Dedifferentiated amniotic fluid mesenchymal stem cell (primary cell): ENCODE measurements around the gene PRKRA.
"Not testable (repeated sequence)": the region's sequence is repeated elsewhere in the genome, so short reads cannot be mapped to it uniquely, and the experiment has no call there.

ENCODE experiments used
- DNase-seq: peaks from one replicate; pipeline ENCODE4 v3.0.0-alpha.2; 2016; ENCODE audit errors: extremely low spot score

The PRKRA gene

DNA sequence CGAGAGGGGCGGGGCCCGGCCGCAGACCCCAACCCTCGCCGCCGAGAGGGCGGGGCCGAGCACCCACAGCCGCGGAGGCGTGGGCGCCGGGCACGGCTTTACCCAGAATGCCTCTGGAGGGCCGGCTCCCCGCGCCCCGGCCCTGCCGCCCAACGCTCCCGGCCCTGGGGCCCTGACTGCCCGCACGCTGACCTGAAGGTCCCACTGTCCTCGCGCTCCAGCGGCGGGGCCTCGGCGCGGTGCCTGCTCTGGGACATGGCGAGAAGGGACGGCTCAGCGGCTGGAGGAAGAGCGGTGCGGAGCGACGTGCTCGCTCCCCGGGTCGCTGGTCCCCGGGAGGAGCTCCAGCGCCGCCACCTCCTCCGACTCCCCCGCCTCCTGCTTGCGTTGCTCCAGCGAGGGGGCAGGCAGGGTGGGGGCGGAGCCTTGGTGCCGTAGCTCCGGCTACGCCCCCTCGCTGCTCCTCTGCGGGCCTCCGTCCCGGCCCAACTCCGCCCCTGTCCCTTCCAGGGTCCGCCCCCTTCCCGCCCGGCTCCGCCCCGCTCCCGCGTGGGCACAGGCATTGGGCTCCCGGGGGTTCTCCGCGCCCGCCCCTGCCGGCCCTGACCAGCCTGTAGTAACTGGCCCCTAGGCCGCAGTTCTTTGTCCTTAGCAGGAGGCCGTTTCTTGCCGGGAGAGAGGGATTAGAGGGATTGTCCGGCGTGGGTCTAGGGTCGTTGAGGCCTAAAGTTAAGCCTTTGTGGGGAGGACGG, at the start of gene PRKRA, which contains the start of gene PJVK:
Gene PRKRA, minus strand, starts transcription at position 402 of the 752 bp plus-strand sequence. Its CDS starts 145 bp downstream, at position 257.
Gene PJVK, plus strand, starts transcription at position 605 of the 752 bp plus-strand sequence. CDS start 2,032 bp downstream, outside the sequence.
- DNase-seq: peak; percentile 96

DNA sequence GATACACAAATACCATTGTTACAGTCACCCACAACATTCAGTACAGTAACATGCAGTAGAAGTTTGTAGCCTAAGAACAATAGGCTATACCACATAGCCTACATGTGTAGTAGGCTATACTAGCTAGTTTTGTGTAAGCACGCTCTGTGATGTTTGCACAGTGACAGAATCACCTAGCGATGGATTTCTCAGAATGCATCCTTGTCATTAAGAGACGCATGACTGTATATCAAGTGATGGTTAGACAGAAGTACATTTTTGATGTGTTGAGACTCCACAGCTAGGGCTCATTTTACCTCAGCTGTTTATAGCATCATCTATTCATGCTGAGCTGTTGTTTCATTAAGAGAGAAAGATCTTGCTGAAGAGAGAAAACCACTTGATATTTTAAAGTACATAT, 48.7 kb upstream of the PRKRA start:
- DNase-seq: no peak

DNA sequence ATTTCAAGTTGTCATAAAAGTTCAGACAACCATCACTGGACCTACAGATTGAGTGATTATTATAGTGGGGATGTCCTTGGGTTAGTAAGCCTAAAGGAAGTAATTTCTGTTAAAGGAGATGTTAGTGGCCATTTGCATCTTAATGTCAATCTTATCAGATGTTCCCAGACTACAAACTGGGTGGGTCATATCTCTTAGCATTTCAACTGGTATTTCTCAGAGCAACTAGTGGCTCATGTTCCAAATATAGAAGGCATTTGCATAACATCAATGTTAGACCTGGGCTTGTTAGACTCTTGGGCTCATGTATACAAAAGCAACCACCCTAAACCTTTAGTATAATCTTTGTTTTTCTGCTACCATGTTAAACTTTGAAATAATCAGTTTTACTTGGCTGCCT, 47.2 kb upstream of the PRKRA start:
- no peak for DNase-seq

DNA sequence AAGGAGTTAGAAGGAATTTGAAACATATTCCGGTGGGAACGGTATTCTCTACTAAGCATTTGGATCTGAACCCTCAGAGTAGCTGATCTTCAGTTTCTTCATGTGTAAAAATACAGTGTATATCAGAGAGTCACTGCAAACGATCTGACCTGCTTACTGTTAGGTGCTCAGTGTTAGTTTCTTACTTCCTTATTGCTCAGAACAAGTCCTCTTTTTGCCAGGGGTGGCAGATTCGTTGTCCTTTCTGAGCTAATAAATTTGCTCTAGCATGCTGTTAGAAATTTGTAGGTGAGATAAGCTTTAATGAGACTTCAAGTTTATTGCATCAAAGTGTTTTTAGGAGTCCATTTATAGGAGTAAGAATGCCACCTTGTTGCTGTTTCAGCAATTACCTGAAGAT, 45.1 kb upstream of the PRKRA start:
- no peak for DNase-seq

DNA sequence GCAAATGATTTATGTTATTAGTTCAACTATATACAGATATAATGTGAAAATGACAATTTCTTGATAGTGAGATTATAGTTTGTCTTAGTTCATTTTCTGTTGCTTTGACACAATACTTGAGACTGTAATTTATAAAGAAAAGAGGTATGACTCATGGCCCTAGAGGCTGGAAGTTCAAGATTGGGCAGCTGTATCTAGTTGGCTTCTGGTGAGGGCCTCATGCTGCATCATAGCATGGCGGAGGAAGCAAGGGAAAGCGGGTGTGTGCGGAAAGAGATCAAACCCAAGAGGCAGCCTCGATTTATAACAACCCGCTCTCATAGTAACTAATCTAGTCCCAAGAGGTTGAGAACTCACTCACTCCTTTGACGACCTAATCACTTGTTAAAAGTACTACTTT, 40.6 kb upstream of the PRKRA start:
- no peak for DNase-seq

DNA sequence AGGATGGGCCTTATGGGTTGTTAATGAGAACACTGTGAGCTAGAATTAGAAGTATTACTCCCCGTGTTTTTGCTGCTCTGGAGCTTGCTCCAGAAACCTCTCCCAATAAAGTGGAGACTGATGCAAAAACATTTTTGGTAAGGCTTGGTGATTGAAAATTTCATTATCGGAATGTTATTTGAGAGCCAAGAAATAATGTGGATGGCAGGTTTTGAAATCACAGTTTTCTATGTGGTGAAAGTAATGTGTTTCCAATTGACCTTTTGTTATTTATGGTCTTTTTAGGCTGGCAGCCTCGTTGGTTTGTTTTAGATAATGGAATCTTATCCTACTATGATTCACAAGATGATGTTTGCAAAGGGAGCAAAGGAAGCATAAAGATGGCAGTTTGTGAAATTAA, 34.4 kb upstream of the PRKRA start:
- DNase-seq: no peak

DNA sequence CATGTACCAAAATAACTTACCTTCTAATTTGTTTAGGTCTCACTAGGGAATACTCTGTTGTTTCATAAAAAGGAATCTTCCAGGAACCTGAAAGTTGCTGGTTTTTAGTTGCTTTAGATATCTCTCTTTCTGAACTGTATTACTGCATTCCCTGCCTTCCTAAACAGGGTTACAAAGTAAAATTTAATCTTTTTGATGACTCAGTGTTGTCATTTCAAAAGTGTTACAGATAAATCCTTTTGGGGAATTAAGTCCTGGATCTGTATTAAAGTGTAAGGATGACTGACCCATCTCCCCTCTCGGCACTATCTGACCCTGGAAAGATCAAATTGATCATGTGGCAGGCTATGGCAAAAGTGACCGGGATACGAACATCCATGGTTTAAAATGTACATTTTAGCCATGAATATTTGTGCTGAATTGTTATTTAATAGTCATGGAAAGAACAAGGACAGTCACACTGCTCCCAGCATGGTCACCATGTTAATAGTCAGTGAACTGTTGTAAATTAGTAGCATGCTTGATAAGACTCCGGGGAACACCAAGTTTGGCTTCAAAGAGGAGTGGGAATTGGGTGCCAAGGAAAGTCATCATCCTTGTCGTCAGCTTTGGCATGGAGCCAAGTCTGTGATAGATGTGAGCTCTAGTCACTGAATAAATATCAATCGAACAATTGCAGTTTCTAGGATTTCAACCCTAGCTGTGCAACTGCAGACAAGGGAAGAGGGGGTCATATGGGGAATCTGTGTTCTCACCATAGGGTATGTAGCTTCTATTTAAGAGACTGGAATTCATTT, 33.5 kb upstream of the PRKRA start:
- DNase-seq: no peak

DNA sequence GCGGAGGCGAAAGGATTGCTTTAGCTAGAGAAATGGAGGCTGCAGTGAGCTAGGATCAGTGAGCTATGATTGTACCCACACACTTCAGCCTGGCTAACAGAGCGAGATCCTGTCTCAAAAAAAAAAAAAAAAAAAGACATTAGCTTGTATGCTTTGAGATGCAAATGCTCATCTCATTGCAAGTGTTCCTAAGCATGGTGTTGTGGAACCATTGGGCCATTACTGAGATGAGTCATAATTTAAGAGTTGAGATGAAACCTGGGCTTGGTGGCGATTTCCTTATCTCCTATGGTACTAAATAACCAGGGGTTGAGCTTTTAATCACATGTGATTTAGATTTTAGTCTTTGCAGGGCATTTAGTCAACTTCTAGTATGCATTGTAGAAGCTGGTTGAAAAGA, 31.5 kb upstream of the PRKRA start:
- DNase-seq: no peak

DNA sequence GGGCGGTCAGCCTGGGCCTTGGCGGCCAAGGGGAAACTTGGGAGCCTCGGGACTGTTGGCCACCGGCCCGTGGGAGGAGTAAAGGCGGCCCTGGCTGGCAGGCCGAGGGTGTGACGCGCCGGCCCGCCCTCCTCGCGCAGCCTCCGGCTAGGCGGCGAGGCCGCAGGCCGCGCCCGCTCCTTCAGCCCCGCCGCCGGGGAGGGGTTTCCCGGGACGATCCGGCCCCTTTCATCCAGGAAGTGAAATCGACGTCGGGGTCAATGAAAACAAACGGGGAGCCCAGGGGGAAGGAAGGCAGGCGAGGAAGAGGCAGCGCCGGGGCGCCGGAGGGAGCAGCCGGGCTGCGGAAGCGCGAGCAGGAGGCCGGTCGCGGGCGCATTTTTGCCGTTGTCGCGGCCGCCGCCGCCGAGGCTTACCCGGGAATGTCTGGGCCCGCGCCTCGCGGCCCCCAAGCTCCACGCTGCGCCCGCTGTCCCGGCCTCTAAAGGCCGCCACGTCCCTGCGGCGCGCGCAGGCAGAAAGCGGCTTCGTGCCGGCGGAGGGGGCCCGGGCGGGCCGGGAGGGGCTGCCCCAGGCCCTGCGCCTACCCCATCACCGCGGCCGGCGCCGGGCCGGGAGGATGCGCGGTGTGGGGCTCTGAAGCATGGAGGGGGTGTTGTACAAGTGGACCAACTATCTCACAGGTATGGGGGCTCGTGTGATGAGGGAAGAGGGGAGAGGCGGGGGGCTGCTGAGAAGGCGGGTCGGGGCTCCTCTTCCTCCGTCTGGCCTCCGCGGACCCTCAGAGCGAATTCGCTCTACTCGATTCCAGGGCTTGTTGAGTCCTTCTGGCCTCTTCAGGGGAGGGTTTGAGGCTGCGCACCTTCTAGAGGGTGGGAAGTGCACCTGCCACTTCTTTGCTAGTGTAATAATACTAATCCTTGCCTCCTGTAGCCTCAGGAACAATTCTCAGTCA, 29.5 kb upstream of the PRKRA start, which contains the start of gene PLEKHA3:
Gene PLEKHA3, plus strand, starts transcription at position 231 of the 955 bp plus-strand sequence. Its CDS starts 413 bp downstream, at position 644.
- DNase-seq: peak; percentile 93

DNA sequence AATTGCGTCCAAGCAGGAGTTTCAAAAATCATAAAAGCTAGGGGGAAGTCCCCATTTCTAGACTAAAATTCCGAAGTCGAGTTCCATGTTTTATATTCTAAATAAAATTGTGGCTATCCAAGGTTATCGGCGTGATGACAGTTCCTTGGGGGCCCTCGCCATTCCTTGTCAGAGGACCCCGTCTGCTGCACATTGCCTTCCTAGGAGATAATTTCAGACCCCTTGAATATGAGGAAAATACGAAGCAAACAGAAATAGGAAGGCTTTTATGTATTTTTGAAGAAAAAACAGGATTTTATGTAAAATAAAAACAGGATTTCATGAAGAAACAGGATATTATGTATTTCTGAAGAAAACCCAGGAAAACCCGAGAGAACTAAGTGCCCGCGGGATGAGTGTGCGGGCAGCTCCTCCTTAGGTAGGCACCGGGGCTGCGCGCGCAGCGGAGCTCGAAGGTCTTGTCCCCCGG, 28.8 kb upstream of the PRKRA start:
- no peak for DNase-seq

DNA sequence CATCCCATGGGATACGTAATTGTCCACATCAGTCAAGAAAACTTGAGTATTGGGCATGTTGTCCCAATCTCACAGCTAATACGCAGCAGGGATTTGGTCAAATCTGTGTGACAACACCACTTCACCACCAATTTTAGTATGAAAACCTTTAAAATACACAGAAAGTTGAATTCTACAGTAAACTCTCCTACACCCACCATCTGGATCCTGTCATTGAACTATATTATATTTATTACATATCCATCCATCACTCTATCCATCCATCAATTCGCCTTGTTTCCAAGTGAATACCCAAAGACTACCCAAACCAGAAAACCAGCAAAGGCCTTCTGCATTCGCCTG, 28.3 kb upstream of the PRKRA start:
- no peak for DNase-seq

DNA sequence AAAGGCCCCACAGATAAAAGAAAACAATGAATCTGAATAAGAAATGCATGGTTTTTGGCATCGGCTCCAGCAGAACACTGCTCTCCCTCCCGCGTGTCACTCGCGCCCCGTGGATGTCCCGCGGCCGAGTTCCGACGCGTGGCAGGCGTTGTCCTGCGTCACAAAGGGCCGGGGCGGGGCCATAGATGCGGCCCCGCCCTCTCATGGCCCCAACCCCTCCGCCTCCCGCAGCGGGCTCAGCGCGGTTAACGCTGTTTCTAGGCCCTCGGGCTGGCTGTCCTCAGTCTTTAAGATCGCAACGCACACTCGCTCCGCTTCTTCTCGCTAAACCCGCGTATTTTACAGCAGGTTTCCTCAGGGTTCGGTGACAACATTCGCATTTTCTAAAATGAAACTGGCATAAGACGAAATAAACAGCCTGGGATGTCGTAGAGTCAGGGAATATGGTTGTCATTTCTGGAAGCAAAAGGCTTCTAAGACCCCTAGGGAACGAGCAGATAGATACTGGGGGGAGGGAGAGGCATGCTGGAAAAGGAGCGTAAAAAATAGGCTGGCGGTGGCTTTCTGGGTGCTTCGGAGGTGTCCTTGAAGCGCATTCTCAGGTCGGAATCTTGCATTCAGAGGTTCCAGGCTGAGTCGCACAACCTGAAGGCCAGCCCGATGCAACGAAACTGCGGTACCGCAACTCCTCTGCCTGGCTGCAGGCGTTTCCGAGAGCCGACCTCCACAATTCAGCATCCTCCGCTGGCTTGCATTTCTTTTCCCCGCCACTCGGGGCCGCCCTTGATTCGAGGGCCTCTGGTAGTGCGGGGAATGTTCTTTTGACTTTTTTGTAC, 27.7 kb upstream of the PRKRA start, which contains the start of gene FKBP7:
Gene FKBP7, minus strand, starts transcription at position 162 of the 836 bp plus-strand sequence. Its CDS starts 101 bp downstream, at position 61.
- DNase-seq: peak; percentile 78

DNA sequence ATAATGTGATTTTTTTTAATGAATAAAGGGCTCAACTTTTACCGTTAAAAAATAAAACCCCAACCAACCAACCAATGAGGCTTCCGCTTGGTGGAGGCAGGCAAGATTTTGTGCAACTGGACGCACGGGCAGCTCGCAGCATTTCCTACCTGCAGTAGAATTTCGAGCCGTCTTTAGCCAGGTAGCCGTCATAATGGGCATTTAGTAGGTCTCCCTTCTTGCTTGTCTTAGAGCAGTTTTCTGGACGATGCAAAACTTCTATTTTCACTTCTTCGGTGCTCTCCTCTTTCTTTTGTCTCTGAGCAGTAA, 27.1 kb upstream of the PRKRA start:
- DNase-seq: no peak

DNA sequence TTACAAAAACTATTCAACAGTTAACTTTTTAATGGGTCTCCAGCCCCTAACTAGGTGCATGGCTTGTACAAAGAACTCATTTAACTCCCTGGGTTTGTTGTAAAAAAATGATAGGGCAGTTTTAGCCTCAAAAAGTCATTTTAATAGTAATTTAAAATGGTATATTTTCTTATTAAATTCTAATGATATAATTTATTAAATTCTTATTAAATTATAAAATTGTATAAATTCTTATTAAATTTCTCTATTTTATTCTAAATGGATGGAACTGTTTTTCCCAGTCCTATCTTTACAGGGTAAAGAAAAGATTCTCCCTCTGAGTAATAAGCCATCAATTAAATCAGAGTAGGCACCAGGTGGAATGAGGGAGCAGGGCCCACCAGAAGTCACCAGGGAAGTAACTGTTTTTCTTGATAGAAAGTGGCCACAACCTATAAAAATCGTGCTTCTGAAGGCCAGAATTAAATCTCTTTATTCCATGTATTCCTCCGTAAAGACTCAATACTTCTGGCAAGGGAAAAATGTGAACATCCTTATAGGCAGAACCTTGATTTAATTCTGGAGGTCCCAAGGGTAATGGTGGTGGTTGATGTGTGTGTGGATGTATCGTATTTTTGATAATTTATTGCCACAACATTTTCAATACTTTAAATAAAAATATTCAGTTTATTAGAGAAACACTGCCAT, 26.6 kb upstream of the PRKRA start:
- no peak for DNase-seq

DNA sequence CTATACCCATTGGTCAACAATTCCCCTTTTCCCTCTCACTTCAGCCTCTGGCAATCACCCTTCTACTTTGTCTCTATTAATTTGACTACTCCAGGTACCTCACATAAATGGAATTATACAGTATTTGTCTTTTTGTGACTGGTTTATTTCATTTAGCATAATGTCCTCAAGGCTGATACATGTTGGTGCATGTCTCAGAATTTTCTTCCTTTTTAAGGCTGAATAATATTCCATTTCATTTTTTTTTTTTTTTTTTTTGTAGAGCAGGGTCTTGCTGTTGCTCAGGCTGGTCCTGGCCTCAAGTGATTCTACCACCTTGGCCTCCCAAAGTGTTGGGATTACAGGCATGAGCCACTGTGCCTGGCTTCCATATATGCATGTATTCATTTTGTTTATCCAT, 25.5 kb upstream of the PRKRA start:
- no peak for DNase-seq

DNA sequence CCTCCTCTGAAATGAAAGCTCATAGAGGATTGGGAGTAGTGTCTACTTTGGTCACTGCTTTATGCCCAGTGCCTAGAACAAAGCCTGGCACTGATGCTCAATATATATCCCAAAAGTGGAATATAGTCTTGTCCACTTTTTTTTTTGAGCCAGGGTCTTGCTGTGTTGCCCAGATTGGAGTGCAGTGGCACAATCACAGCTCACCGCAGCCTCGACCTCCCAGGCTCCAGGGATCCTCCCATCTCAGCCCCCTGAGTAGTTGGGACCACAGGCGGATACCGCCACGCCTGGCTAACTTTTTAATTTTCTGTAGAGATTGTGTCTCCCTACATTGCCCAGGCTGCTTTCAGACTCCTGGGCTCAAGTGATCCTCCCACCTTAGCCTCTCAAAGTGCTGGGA, 23.6 kb upstream of the PRKRA start:
- no peak for DNase-seq

DNA sequence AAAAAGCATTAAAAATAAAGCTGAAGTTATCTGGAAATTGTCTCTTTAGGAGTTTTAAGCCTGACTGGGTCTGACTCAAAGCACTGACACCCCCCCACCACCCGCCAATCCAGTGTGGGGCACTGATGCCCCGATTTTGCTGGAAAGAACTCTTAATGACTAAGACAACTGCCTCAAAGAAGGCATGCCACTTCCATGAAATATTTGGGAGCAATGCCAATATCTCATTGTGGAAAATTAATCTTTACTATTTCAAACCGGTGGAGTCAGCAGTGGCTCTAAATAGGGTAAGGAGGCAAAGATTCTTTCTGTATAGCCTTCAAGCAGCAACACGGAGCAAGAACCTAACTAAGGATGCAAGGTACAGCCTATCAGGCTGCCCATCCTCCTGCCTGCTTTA, 23.0 kb upstream of the PRKRA start:
- DNase-seq: peak; percentile 58

DNA sequence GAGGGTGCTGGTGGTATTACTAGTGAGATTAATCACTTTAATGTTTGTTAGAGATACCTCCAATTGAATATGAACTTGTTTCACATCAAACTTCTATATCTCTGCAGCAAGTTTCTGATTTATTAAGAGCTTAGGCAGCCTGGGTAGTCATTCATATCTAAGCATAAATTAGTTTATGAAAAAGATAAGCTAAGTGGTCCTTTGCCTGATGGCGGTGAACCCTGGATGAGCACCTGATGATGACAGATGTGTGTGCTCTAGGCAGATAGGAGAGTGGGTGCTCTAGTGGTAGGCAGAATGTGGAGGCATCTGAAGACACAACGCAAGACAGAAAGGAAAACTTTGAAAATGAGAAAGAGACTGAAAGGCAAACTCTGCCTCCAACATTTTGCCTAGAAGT, 22.4 kb upstream of the PRKRA start:
- no peak for DNase-seq

DNA sequence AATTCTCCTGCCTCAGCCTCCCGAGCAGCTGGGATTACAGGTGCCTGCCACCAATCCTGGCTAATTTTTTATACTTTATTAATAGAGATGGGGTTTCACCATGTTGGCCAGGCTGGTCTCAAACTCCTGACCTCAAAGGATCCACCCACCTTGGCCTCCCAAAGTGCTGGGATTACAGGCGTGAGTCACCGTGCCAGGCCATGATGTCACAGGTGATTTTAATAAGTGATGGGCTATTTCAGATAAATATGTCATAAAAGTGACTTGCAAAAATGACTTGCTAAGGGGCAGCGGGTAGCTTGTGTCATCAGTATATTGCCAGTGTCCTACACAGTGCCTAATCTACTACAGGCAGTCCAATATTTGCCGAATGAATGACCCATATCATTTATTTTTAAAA, 20.3 kb upstream of the PRKRA start:
- DNase-seq: not testable (repeated sequence)

DNA sequence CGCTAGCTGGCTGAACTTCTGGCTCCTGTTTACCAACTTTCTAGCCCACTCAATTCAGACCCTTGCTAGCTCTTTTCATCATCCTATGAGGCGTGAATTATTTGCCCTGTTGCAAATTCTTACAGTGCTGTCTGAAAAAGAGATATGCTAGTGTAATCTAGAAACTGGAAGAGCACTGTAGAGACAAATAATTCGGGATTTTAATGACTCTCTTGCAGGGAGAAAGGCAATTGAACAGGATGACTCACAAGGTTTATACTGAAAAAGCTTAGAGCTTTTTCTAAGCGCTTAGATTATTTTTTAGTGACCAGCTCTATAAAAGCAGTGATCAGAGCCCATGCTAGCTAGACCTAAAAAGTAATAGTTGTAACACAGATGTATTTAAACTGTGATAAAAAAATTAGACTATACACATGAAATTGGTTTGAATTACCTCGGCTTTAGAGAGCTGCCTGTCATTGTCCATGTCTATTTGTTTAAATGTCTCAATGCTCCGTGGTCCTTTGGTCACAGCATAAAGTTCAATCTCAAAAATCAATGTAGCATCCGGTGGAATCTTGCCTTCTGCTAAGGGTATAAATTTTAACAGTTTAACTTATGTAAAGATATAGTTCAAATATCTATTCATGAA, 18.4 kb upstream of the PRKRA start:
- DNase-seq: no peak
